Measurements from ENCODE around the gene C11orf52. TPM values are rescaled to one million over a fixed set of nuclear protein-coding genes. Genes with fewer than 3 reads are reported as not detected.
A peak's percentile ranks its signal among the peaks of the same experiment; 100 is the strongest.

C11orf52 gene
- total and polyA plus RNA-seq, 2 of the 8 experiments (the other 6 are each of a cell fraction or from before 2014, with no cell fraction given): 1.7 to 2.7 TPM

- TF ChIP-seq, protein P1, sequence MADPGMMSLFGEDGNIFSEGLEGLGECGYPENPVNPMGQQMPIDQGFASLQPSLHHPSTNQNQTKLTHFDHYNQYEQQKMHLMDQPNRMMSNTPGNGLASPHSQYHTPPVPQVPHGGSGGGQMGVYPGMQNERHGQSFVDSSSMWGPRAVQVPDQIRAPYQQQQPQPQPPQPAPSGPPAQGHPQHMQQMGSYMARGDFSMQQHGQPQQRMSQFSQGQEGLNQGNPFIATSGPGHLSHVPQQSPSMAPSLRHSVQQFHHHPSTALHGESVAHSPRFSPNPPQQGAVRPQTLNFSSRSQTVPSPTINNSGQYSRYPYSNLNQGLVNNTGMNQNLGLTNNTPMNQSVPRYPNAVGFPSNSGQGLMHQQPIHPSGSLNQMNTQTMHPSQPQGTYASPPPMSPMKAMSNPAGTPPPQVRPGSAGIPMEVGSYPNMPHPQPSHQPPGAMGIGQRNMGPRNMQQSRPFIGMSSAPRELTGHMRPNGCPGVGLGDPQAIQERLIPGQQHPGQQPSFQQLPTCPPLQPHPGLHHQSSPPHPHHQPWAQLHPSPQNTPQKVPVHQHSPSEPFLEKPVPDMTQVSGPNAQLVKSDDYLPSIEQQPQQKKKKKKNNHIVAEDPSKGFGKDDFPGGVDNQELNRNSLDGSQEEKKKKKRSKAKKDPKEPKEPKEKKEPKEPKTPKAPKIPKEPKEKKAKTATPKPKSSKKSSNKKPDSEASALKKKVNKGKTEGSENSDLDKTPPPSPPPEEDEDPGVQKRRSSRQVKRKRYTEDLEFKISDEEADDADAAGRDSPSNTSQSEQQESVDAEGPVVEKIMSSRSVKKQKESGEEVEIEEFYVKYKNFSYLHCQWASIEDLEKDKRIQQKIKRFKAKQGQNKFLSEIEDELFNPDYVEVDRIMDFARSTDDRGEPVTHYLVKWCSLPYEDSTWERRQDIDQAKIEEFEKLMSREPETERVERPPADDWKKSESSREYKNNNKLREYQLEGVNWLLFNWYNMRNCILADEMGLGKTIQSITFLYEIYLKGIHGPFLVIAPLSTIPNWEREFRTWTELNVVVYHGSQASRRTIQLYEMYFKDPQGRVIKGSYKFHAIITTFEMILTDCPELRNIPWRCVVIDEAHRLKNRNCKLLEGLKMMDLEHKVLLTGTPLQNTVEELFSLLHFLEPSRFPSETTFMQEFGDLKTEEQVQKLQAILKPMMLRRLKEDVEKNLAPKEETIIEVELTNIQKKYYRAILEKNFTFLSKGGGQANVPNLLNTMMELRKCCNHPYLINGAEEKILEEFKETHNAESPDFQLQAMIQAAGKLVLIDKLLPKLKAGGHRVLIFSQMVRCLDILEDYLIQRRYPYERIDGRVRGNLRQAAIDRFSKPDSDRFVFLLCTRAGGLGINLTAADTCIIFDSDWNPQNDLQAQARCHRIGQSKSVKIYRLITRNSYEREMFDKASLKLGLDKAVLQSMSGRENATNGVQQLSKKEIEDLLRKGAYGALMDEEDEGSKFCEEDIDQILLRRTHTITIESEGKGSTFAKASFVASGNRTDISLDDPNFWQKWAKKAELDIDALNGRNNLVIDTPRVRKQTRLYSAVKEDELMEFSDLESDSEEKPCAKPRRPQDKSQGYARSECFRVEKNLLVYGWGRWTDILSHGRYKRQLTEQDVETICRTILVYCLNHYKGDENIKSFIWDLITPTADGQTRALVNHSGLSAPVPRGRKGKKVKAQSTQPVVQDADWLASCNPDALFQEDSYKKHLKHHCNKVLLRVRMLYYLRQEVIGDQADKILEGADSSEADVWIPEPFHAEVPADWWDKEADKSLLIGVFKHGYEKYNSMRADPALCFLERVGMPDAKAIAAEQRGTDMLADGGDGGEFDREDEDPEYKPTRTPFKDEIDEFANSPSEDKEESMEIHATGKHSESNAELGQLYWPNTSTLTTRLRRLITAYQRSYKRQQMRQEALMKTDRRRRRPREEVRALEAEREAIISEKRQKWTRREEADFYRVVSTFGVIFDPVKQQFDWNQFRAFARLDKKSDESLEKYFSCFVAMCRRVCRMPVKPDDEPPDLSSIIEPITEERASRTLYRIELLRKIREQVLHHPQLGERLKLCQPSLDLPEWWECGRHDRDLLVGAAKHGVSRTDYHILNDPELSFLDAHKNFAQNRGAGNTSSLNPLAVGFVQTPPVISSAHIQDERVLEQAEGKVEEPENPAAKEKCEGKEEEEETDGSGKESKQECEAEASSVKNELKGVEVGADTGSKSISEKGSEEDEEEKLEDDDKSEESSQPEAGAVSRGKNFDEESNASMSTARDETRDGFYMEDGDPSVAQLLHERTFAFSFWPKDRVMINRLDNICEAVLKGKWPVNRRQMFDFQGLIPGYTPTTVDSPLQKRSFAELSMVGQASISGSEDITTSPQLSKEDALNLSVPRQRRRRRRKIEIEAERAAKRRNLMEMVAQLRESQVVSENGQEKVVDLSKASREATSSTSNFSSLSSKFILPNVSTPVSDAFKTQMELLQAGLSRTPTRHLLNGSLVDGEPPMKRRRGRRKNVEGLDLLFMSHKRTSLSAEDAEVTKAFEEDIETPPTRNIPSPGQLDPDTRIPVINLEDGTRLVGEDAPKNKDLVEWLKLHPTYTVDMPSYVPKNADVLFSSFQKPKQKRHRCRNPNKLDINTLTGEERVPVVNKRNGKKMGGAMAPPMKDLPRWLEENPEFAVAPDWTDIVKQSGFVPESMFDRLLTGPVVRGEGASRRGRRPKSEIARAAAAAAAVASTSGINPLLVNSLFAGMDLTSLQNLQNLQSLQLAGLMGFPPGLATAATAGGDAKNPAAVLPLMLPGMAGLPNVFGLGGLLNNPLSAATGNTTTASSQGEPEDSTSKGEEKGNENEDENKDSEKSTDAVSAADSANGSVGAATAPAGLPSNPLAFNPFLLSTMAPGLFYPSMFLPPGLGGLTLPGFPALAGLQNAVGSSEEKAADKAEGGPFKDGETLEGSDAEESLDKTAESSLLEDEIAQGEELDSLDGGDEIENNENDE (IDR thresholded peaks at IDR 0.05; ENCODE audit: insufficient replicate concordance, low read length): no peak
- no peak for TF ChIP-seq NRF1 (IDR thresholded peaks at IDR 0.05; ENCODE audit: low read depth, low read length)
- TF ChIP-seq SIN3A (conservative IDR thresholded peaks at IDR 0.05 in 1 of 2, IDR thresholded peaks at IDR 0.05 in 1 of 2; ENCODE audit: low read depth in 1 of 2, low read length in 2 of 2): peak in 1 of 2 experiments; percentile 22; a peak in 1 of 4 replicates
- TF ChIP-seq FOSL1 (IDR thresholded peaks at IDR 0.05; ENCODE audit: insufficient read depth, low read depth, low read length): no peak
- TF ChIP-seq MAX (IDR thresholded peaks at IDR 0.05): peak; percentile 51; the same call in 1 of the 2 replicates
- peak; percentile 89 for TF ChIP-seq JUN (IDR thresholded peaks at IDR 0.05; ENCODE audit: low read depth, low read length)
- TF ChIP-seq EZH2 (IDR thresholded peaks at IDR 0.05; ENCODE audit: low read depth, low read length, severe bottlenecking): no peak
- no peak for TF ChIP-seq SUZ12 (IDR thresholded peaks at IDR 0.05; ENCODE audit: low read length)
Measured at GRCh38 chr11:111926505-111927391, 8.0 kb downstream of the C11orf52 start (continued).
